Measurements from ENCODE around the gene DPYD.

DNA sequence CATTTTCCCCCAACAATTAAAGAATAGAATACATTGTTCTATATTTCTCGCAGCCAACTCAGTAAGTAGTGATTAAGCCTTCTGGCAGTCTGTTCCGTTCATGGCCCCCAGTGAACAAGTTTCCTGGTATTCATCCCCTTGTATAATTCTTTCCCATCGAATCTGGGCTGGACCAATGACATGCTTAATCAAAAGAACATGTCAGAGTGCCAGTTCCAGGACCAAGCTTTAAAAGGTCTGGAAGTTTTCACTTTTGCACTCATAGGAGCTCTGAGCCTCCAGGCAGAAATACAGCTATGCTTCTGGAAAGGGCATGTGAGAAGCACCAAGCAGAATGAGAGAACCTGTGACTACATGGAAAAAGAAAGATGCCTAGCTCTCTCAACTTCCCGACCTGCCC lies 22.5 kb upstream of the DPYD start:
- TF ChIP-seq, protein P1, sequence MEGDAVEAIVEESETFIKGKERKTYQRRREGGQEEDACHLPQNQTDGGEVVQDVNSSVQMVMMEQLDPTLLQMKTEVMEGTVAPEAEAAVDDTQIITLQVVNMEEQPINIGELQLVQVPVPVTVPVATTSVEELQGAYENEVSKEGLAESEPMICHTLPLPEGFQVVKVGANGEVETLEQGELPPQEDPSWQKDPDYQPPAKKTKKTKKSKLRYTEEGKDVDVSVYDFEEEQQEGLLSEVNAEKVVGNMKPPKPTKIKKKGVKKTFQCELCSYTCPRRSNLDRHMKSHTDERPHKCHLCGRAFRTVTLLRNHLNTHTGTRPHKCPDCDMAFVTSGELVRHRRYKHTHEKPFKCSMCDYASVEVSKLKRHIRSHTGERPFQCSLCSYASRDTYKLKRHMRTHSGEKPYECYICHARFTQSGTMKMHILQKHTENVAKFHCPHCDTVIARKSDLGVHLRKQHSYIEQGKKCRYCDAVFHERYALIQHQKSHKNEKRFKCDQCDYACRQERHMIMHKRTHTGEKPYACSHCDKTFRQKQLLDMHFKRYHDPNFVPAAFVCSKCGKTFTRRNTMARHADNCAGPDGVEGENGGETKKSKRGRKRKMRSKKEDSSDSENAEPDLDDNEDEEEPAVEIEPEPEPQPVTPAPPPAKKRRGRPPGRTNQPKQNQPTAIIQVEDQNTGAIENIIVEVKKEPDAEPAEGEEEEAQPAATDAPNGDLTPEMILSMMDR (IDR thresholded peaks at IDR 0.05) = no peak
- TF ChIP-seq, protein P2, sequence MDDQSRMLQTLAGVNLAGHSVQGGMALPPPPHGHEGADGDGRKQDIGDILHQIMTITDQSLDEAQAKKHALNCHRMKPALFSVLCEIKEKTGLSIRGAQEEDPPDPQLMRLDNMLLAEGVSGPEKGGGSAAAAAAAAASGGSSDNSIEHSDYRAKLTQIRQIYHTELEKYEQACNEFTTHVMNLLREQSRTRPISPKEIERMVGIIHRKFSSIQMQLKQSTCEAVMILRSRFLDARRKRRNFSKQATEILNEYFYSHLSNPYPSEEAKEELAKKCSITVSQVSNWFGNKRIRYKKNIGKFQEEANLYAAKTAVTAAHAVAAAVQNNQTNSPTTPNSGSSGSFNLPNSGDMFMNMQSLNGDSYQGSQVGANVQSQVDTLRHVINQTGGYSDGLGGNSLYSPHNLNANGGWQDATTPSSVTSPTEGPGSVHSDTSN (IDR thresholded peaks at IDR 0.05) = peak; percentile 92
- TF ChIP-seq JUND (IDR thresholded peaks at IDR 0.05) (peak; percentile 92), TCF12 (IDR thresholded peaks at IDR 0.05) (peak; percentile 99), EZH2phosphoT487 (IDR thresholded peaks at IDR 0.05; ENCODE audit: borderline replicate concordance, low read depth) (no peak), SIN3A (IDR thresholded peaks at IDR 0.05; ENCODE audit: borderline replicate concordance, low read depth, low read length) (0 out of 2 replicates have a peak, but pooled peaks have one; percentile 51), MXI1 (IDR thresholded peaks at IDR 0.05; ENCODE audit: low read depth, low read length) (peak; percentile 30; the same call in 1 of the 2 replicates), GATA2 (CRISPR knock-in tag; IDR thresholded peaks at IDR 0.05) (no peak), POLR2AphosphoS5 (IDR thresholded peaks at IDR 0.05; ENCODE audit: low read depth, low read length) (peak; percentile 95), TAF1 (IDR thresholded peaks at IDR 0.05; ENCODE audit: borderline replicate concordance, low read depth, low read length) (peak; percentile 74), GABPA (IDR thresholded peaks at IDR 0.05; ENCODE audit: low read depth) (no peak), CHD2 (IDR thresholded peaks at IDR 0.05; ENCODE audit: low read length, partially characterized antibody) (peak; percentile 75), YY1 (IDR thresholded peaks at IDR 0.05; ENCODE audit: low read depth) (0 out of 2 replicates have a peak, but pooled peaks have one; percentile 25)
- TF ChIP-seq, protein P3, sequence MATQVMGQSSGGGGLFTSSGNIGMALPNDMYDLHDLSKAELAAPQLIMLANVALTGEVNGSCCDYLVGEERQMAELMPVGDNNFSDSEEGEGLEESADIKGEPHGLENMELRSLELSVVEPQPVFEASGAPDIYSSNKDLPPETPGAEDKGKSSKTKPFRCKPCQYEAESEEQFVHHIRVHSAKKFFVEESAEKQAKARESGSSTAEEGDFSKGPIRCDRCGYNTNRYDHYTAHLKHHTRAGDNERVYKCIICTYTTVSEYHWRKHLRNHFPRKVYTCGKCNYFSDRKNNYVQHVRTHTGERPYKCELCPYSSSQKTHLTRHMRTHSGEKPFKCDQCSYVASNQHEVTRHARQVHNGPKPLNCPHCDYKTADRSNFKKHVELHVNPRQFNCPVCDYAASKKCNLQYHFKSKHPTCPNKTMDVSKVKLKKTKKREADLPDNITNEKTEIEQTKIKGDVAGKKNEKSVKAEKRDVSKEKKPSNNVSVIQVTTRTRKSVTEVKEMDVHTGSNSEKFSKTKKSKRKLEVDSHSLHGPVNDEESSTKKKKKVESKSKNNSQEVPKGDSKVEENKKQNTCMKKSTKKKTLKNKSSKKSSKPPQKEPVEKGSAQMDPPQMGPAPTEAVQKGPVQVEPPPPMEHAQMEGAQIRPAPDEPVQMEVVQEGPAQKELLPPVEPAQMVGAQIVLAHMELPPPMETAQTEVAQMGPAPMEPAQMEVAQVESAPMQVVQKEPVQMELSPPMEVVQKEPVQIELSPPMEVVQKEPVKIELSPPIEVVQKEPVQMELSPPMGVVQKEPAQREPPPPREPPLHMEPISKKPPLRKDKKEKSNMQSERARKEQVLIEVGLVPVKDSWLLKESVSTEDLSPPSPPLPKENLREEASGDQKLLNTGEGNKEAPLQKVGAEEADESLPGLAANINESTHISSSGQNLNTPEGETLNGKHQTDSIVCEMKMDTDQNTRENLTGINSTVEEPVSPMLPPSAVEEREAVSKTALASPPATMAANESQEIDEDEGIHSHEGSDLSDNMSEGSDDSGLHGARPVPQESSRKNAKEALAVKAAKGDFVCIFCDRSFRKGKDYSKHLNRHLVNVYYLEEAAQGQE (IDR thresholded peaks at IDR 0.05; ENCODE audit: low read depth, low read length) = no peak
